ENCODE measurements around the gene PRDM15. TPM values are rescaled to one million over a fixed set of nuclear protein-coding genes. Genes with fewer than 3 reads are reported as not detected.

PRDM15 gene
- total RNA-seq, 6 experiments from 2014 or later, result 3.4 to 4.9 (median 4.0) TPM

DNA sequence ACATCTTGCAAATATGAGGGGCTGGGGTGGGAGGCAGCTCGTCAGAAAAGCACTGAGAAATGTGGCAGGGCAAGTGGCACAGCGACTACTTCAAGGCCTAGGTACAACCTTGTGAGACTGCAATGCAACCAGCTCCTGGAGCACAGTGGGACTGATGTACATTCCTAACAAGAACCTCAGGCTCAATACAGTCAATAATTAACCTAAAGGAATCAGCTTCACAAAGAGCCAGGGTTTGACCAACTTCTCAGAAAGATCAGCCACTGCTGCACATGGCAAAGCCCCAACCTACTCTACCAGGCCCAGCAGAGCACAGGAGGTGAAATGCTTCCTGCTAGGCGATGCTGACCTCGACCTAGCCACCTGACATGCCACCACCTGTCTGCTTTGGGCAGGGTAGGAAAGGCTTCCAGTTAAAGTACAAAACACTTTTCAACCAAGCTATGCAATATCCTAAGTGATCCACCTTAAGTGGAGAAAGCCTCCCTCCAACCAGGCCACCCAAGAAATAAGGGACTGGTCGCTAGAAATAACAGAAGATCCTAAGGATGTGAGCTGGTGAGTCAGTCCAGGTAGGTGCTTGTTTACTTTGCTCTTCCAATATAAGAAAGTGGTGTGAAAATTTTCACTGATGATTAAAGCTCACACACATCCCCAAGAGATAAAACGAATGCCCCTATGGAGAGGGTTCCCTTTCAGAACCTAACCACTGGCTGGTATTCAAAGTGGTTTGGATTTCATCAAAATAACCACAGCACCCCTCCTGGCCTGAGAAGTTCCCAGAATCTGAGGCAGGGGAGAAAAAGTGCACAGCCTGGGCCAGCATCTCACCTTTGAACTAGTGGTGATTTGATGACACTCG, 114.4 kb downstream of the PRDM15 start:
- Mint-ChIP-seq H3K4me3 (no peak overlapping the region), H3K27ac (no peak overlapping the region), H3K36me3 (ENCODE audit: low read depth) (0 out of 2 replicates have a peak, but pooled peaks cover 4% of the 10 kb centered on the region), H3K27me3 (ENCODE audit: insufficient read depth) (peaks cover 32% of the 10 kb centered on the region), H3K9me3 (peaks cover 4% of the 10 kb centered on the region; the same call in 1 of the 2 replicates), H3K4me1 (ENCODE audit: low read depth) (peaks cover 51% of the 10 kb centered on the region)
- no peak for TF ChIP-seq CTCF (IDR thresholded peaks at IDR 0.05)
- DNase-seq, result no peak

- no peak for DNase-seq
- Mint-ChIP-seq H3K36me3 (ENCODE audit: low read depth) (0 out of 2 replicates have a peak, but pooled peaks cover 4% of the 10 kb centered on the region), H3K9me3 (peaks cover 4% of the 10 kb centered on the region; the same call in 1 of the 2 replicates), H3K27me3 (ENCODE audit: insufficient read depth) (peaks cover 28% of the 10 kb centered on the region), H3K27ac (no peak overlapping the region), H3K4me1 (ENCODE audit: low read depth) (peaks cover 55% of the 10 kb centered on the region), H3K4me3 (no peak overlapping the region)
- no peak for TF ChIP-seq CTCF (IDR thresholded peaks at IDR 0.05)
Observed at GRCh38 chr21:41763996-41764395, 115.1 kb downstream of the PRDM15 start.

- DNase-seq, result no peak
- Mint-ChIP-seq H3K27ac (no peak overlapping the region), H3K9me3 (peaks cover 4% of the 10 kb centered on the region; the same call in 1 of the 2 replicates), H3K4me1 (ENCODE audit: low read depth) (peaks cover 50% of the 10 kb centered on the region), H3K36me3 (ENCODE audit: low read depth) (0 out of 2 replicates have a peak, but pooled peaks cover 4% of the 10 kb centered on the region), H3K27me3 (ENCODE audit: insufficient read depth) (peaks cover 26% of the 10 kb centered on the region), H3K4me3 (no peak overlapping the region)
- TF ChIP-seq CTCF (IDR thresholded peaks at IDR 0.05), result no peak
Observed at GRCh38 chr21:41763398-41763931, 115.7 kb downstream of the PRDM15 start.

- H3K27ac Mint-ChIP-seq, result no peak overlapping the region
- peaks cover 43% of the 10 kb centered on the region for H3K4me1 Mint-ChIP-seq (ENCODE audit: low read depth)
- H3K9me3 Mint-ChIP-seq, result peaks cover 4% of the 10 kb centered on the region; the same call in 1 of the 2 replicates
- no peak overlapping the region for H3K4me3 Mint-ChIP-seq
- H3K36me3 Mint-ChIP-seq (ENCODE audit: low read depth), result 0 out of 2 replicates have a peak, but pooled peaks cover 4% of the 10 kb centered on the region
- peaks cover 25% of the 10 kb centered on the region for H3K27me3 Mint-ChIP-seq (ENCODE audit: insufficient read depth)
- no peak for DNase-seq
- no peak for TF ChIP-seq CTCF (IDR thresholded peaks at IDR 0.05)
Observed at GRCh38 chr21:41762753-41763152, 116.4 kb downstream of the PRDM15 start.

GRCh38 chr21:41761934-41762635, 117.1 kb downstream of the PRDM15 start:
- no peak for TF ChIP-seq CTCF (IDR thresholded peaks at IDR 0.05)
- H3K36me3 Mint-ChIP-seq (ENCODE audit: low read depth), result 0 out of 2 replicates have a peak, but pooled peaks cover under 1% of the 10 kb centered on the region
- no peak for DNase-seq
- H3K27ac Mint-ChIP-seq, result peak overlapping the region; percentile 51; the same call in 1 of the 2 replicates
- H3K4me3 Mint-ChIP-seq, result peak overlapping the region; percentile 83
- peaks cover 18% of the 10 kb centered on the region for H3K27me3 Mint-ChIP-seq (ENCODE audit: insufficient read depth)
- H3K9me3 Mint-ChIP-seq, result peaks cover 1% of the 10 kb centered on the region; the same call in 1 of the 2 replicates
- peaks cover 36% of the 10 kb centered on the region for H3K4me1 Mint-ChIP-seq (ENCODE audit: low read depth)

Measured in HFFc6 (cell line).